HK-2 (cell line): ENCODE results near the gene ACTR3.

ENCODE experiments used
- DNase-seq: peaks from one replicate; pipeline ENCODE4 v3.0.0-alpha.2; 2018; ENCODE audit not compliant: unreplicated experiment

Gene ACTR3

GRCh38 chr2:113876503-113877387, 13.1 kb upstream of the ACTR3 start:
- no peak for DNase-seq

DNA sequence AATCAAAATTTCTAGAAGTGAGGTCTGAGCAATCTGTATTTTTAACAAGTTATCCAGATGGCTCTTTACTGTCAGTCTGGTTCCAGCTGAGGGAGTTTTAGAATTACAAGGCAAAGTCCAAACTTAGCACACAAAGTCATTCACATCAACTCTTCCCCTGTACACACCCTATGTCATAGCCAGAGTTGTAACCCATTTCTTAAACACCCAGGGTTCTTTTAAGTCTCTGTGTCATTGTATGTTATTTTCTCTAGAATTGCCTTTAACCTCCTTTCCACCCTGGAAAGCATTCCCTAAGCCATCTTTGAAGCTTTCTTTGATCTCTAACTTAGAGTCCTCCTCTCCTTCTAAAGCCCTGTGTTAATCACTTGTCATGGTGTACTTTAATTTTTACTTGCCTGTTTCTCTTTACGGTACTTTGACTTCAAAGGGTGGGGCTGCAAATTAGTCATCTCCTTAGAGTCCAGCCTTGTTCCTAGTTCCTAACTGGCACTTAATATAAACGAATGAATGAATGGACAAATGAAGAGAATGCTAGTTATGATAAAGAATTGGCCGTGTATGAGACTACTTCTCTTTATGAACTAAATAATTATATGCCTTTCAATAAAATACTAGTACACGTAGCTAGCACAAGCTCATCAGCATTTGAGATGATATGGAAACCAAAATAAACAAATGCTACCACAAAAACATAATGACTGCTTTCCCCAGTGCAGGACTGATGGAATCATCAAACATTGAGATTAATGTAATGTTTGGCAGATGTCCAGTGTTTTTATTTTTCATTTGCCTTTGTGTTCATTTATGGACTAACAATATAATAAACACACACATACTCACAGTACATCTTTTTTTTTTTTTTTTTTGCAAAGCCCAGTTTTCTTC, 11.9 kb upstream of the ACTR3 start:
- no peak for DNase-seq

- no peak for DNase-seq
Observed at GRCh38 chr2:113878743-113879142, 11.1 kb upstream of the ACTR3 start.

- no peak for DNase-seq
Observed at GRCh38 chr2:113879457-113879856, 10.4 kb upstream of the ACTR3 start.

- DNase-seq = peak; percentile 74
Observed at GRCh38 chr2:113886479-113887008, 3.3 kb upstream of the ACTR3 start.

- DNase-seq = no peak
Observed at GRCh38 chr2:113887009-113887792, 2.7 kb upstream of the ACTR3 start.

DNA sequence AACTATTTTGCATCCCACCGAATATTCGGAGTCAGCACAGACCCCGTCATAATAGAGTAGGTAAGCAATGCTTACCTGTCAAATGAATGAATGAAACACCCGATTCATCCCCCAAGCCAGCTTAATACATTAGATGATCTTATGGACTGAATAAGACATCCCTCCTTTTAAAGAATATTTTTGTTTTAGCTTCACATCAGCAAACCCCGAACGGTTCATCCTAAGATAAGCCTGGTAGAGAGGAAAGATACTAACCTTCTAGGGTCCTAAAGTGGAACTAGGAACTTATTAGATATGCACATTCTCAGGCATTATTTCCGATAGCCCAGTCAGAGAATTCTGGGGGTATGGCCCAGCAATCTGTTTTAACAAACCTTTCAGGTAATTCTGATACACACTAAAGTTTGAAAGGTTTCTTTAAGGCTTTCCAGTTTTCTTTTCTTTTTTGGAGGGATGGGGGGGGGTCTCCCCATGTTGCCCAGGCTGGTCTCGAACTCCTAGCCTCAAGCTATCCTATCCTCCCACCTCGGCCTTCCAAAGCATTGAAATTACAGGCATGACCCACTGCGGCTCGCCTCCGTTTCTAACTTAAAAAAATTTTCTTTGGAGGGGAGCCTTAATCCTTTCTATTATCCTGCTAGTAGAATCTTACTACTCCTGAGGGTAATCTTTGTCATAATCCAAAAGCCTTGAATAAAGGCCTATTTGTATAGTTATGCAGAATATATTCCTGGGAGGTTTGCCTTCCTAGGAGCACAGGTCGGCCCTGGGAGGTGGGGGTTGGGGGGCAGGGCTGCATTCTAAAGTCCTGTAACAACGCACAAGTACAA, 1.0 kb upstream of the ACTR3 start:
- no peak for DNase-seq

GRCh38 chr2:113890253-113891235, 655 bp downstream of the ACTR3 start:
- peak; percentile 68 for DNase-seq

DNA sequence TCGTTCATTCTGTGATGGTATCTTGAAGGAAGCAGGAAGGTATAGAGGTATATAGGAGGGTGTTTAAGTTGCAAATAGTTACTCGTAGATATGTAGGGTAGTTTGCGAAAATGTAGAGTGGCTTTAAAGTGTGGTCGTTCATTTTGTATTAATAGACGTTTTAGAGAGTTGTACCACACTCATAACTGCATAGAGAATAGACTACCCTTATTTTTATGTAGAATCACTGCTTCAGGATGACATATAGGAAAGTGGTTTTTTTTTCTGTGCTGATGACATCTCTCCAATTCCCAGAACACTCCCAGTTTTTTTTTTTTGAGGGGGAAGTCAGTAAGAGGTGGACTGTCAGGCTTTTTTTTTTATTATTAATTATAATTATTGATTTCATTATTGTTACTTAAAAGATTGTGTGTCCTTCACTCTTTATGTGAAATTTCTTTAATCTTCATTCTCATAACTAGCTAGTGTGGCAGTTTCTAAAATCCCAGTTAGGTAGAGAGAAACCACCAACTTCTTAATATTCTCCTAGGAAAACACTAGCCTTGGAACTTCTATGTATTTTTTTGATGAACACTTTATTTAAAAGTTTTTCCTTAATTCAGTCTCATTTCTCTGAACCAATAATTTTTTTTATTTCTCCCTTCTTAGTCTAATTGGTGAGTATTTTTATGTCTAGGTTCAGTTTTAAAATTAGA, 1.5 kb downstream of the ACTR3 start:
- DNase-seq = no peak

DNA sequence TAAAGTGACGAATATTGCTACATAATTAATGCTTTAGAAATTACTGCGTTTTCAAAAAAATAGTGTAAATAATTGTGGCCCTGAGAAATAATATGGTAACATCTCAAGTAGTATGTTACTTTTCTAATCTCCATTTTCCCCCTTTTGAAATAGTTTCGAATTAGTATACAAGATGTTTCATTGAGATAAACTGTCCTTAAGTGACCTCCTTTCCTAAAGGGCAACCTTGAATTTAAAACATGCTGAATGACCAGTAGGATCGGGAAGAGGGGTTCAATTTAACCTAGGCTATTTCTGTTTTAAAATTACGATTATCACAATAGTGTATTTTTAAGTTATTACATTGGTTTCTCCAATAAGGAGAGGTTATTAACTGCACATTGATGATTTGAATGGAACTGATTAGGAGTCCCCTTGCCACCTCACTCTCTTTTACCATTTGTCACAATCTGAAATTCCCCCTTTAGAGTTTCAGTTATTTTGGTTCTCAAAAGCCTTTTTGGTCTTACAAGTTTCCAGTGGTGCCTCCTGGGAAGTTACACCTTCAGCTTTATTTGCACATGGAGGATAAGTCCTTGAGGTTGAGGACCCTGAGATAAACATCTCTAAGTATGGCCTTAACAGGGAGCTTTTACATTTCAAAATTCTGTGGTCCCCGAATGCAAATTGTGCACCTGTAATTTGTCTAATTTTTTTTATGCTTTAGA, 2.3 kb downstream of the ACTR3 start:
- DNase-seq = no peak

DNA sequence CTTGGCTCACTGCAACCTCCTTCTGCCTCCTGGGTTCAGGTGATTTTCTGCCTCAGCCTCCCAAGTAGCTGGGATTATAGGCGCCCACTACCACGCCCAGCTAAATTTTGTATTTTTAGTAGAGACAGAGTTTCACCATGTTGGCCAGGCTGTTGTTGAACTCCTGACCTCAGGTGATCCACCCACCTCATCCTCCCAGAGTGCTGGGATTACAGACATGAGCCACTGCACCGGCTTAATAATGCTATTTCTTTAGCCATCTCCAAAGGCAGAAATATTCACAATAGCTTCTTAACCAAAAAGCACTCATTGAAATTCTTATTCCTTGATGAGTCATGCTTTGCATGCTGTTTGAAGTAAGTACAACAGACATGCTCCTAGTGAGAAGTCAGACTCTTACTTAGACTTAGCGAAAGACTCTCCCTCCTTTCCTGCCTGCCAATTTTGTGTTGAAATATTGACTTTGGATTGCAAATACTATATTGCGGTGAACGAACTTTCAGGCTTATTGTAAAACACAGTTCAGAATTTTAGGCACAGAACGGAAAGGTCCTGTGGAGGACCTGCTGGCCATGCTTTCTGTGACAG, 4.4 kb downstream of the ACTR3 start:
- DNase-seq = no peak

GRCh38 chr2:113895301-113895700, 5.4 kb downstream of the ACTR3 start:
- no peak for DNase-seq

DNA sequence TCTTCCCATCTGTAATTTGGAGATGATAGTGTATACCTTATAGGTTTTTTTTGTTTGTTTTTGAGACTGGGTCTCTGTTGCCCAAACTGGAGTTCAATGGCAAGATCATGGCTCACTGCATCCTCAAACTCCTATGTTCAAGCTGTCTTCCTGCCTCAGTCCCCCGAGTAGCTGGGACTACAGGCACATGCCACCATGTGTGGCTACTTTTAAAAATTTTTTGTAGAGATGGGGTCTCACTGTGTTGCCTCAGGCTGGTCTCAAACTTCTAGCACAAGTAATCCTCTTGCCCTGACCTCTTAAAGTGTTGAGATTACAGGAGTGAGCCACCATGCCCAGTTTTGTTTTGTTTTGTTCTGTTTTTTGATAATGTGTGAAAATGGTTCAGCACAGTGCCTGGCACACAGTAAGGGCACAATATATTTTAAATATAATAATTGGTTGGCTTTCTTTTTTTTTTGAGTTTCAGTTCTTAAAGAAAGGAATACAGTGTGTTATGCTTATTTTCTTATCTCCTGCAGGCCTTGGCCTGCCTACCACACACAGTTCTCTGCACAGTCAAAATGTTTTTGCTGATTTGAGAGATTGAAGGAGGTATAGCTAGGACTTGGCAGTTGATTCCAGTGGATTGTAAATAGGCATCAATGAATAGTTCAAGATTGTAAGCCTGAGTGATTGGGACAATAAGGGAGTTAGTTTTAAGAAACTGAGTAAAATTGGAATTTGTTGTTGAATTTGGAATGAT, 6.1 kb downstream of the ACTR3 start:
- no peak for DNase-seq

DNA sequence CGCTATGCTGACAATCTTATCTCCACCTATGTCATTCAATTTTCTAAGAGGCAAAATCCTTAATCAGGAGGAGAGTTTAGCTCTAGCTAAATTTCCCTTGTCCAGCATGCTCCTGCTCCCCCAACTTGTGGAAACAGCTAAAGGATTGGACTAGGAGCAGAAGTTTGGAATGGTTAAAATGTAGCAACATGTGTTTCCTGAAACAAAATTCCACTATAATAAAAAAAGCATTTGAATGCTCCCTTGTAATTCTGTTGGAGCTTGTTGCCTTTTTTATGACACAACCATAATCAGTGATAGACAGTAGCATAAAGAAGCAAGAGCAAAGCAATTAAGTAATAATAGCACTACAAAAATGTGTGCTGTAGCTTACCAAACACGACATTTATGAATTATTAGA, 6.9 kb downstream of the ACTR3 start:
- no peak for DNase-seq

DNA sequence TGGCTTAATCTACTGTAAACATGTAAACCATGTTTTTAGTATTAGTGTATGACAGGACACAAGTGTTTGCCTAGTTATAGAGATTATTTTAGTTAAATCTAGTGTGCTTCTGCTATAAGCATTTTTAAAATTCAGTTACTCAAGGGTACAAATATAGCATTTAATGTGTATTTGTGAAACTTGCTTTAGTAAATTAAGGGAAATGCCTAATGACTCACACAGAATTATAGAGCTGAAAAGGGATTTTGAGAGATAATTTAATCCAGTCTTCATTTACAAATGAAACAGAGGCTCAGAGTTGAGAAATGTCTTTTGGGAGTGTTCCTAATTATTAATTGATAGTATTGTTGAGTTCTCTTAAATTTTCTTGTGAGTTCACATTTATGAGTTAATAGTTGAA, 8.2 kb downstream of the ACTR3 start:
- no peak for DNase-seq

- no peak for DNase-seq
Observed at GRCh38 chr2:113899166-113899565, 9.3 kb downstream of the ACTR3 start.

DNA sequence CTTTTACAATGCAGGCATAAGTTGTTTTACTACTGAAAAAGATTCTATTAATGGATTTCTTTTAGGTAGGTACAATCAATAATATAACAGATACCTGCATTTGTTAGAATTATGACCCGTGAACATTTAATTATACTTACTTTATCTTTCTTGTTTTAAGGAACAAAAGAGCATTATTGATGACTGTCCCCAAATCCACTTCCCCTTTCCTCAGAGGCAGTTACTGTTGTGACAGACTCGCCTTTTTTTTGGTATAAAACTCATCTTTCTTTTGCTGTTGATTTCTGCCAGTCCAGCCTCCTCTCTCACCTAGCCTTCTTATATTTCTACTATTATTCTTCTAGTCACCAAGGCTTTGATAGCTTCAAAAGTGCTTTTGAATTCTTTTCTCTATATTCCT, 12.1 kb downstream of the ACTR3 start:
- DNase-seq = no peak
